22Rv1 (cell line): Measurements from ENCODE around the gene CCT6A.
"Not testable (repeated sequence)": the region's sequence is repeated elsewhere in the genome, so short reads cannot be mapped to it uniquely, and the experiment has no call there.

Experiments used
- CTCF ChIP-seq: fragments of 450-650 bp; IDR thresholded peaks from 2 replicates; pipeline ENCODE4 v1.5.1; 2017; ENCODE audit warnings: mild to moderate bottlenecking
- ZFX ChIP-seq: fragments of 450-650 bp; IDR thresholded peaks from 2 replicates; pipeline ENCODE4 v1.6.1; 2017; ENCODE audit warnings: antibody characterized with exemption, borderline replicate concordance

- 0 out of 2 replicates have a peak, but pooled peaks have one; percentile 15 for TF ChIP-seq CTCF
- not testable (repeated sequence) for TF ChIP-seq ZFX
Measured at GRCh38 chr7:56048763-56049162, 2.8 kb upstream of the CCT6A start.
